ENCODE measurements around the gene TBC1D14.
A peak's percentile ranks its signal among the peaks of the same experiment; 100 is the strongest.

DNA sequence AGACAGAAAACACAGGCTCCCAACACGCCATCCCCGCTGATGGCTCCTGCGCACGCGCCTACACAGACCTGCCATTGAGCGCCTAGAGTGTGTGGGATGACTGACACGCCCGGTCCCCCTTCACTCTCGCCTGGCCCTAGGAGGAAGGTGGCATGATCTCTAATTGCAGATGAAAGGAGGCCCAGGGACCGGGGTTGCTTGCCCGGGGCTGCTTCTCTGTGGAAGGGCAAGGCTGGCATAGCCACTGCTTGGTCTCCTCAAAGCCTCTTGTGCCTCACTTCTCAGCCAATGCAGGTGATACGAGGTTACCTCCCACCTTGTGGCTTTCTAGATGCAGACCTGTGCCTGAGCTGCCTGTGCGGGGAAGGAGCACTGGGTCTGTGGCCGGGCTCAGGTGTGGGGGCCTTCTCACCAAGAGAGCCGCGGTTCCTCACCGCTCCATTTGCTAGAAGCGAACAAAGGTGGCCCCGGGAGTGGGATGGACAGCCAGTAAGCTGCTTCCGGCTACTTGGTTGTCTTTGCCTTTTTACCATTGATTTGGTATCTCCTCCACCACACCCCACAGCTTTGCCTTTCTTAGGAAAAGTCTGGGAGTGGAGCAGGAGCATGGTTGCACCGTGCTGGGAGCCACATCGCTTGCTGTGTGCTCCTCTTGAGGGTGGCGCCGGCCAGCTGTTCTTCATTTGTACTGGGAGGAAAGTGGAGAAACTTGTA is 47.0 kb downstream of the TBC1D14 start:
- TF ChIP-seq, protein P1, sequence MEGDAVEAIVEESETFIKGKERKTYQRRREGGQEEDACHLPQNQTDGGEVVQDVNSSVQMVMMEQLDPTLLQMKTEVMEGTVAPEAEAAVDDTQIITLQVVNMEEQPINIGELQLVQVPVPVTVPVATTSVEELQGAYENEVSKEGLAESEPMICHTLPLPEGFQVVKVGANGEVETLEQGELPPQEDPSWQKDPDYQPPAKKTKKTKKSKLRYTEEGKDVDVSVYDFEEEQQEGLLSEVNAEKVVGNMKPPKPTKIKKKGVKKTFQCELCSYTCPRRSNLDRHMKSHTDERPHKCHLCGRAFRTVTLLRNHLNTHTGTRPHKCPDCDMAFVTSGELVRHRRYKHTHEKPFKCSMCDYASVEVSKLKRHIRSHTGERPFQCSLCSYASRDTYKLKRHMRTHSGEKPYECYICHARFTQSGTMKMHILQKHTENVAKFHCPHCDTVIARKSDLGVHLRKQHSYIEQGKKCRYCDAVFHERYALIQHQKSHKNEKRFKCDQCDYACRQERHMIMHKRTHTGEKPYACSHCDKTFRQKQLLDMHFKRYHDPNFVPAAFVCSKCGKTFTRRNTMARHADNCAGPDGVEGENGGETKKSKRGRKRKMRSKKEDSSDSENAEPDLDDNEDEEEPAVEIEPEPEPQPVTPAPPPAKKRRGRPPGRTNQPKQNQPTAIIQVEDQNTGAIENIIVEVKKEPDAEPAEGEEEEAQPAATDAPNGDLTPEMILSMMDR (conservative IDR thresholded peaks at IDR 0.05), result no peak
- TF ChIP-seq ZFX (IDR thresholded peaks at IDR 0.05), result peak; percentile 43; the same call in 1 of the 2 replicates
